ENCODE data around the gene ZNHIT1.

ZNHIT1 gene

GRCh38 chr7:101218236-101219125, 516 bp downstream of the ZNHIT1 start:
- no peak for DNase-seq (ENCODE audit: low spot score)

- DNase-seq (ENCODE audit: low spot score), result no peak
Measured at GRCh38 chr7:101220295-101220694, 2.3 kb downstream of the ZNHIT1 start.

- DNase-seq (ENCODE audit: low spot score), result no peak
Measured at GRCh38 chr7:101222275-101222830, 4.4 kb downstream of the ZNHIT1 start.

GRCh38 chr7:101223528-101223927, 5.6 kb downstream of the ZNHIT1 start:
- DNase-seq (ENCODE audit: low spot score), result no peak

GRCh38 chr7:101225650-101226049, 7.7 kb downstream of the ZNHIT1 start:
- DNase-seq (ENCODE audit: low spot score), result no peak

GRCh38 chr7:101226721-101227120, 8.8 kb downstream of the ZNHIT1 start:
- no peak for DNase-seq (ENCODE audit: low spot score)

- DNase-seq (ENCODE audit: low spot score), result no peak
Measured at GRCh38 chr7:101231644-101232043, 13.7 kb downstream of the ZNHIT1 start.

- peak; percentile 44 for DNase-seq (ENCODE audit: low spot score)
Measured at GRCh38 chr7:101232141-101232850, 14.3 kb downstream of the ZNHIT1 start.

GRCh38 chr7:101233907-101234547, 16.1 kb downstream of the ZNHIT1 start:
- peak; percentile 24 for DNase-seq (ENCODE audit: low spot score)

- peak; percentile 27 for DNase-seq (ENCODE audit: low spot score)
Measured at GRCh38 chr7:101234636-101235035, 16.7 kb downstream of the ZNHIT1 start.

- peak; percentile 34 for DNase-seq (ENCODE audit: low spot score)
Measured at GRCh38 chr7:101235050-101235449, 17.1 kb downstream of the ZNHIT1 start.

- DNase-seq (ENCODE audit: low spot score), result peak; percentile 27
Measured at GRCh38 chr7:101235522-101235921, 17.6 kb downstream of the ZNHIT1 start.

- DNase-seq (ENCODE audit: low spot score), result peak; percentile 20
Measured at GRCh38 chr7:101236292-101236835, 18.4 kb downstream of the ZNHIT1 start.

- DNase-seq (ENCODE audit: low spot score), result peak; percentile 31
Measured at GRCh38 chr7:101237206-101238067, 19.5 kb downstream of the ZNHIT1 start, which contains the start of gene CLDN15. TSS of gene CLDN15 (minus strand) at chr7:101237802. CDS start at chr7:101237581, 221 bp downstream.

- peak; percentile 29 for DNase-seq (ENCODE audit: low spot score)
Measured at GRCh38 chr7:101238226-101239182, 20.5 kb downstream of the ZNHIT1 start.

- DNase-seq (ENCODE audit: low spot score), result no peak
Measured at GRCh38 chr7:101239191-101239950, 21.4 kb downstream of the ZNHIT1 start.

GRCh38 chr7:101239951-101240220, 21.9 kb downstream of the ZNHIT1 start:
- DNase-seq (ENCODE audit: low spot score), result no peak

GRCh38 chr7:101240226-101241014, 22.5 kb downstream of the ZNHIT1 start:
- no peak for DNase-seq (ENCODE audit: low spot score)

- no peak for DNase-seq (ENCODE audit: low spot score)
Measured at GRCh38 chr7:101241015-101241363, 23.0 kb downstream of the ZNHIT1 start.

All from D341Med (cell line).